ENCODE results near the gene HEXB. TPM values are rescaled to one million over a fixed set of nuclear protein-coding genes. Genes with fewer than 3 reads are reported as not detected.
A peak's percentile ranks its signal among the peaks of the same experiment; 100 is the strongest.

Gene HEXB
- total RNA-seq, 4 donors from 2014 or later, result 101 to 128 (median 113) TPM

DNA sequence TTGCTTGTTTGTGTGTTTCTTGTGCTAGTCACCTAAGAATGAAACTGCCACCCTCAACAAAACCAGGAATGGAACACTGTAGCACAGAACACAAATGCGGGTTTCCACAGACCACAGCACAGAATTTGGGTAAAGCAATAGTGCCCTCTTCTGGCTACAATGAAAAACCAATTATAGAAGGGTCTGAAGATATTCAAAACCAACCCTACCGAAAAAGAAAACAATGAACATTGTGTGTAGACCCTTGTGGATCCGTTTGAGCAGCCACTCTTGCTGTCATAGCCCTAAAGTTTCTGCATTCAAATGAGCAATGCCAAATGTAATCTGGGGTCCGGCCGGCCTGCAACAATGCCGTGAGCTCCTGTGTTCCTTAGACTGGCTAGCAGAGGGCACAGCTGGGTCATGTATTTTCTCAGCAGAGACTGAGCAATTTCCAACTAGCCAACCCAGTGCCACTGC lies 36.2 kb upstream of the HEXB start:
- Histone ChIP-seq H3K36me3 (no peaks in the 10 kb centered on the region), H3K4me3 (no peak overlapping the region), H3K27ac (replicated peaks in 1 of 4) (no peak overlapping the region), H3K9me3 (no peaks in the 10 kb centered on the region), H3K4me1 (peaks cover 0 to 9% (median 6%) of the 10 kb centered on the region in 4 donors), H3K27me3 (no peaks in the 10 kb centered on the region)
- intact Hi-C loops (cut with DNase I), result loop anchor here (2.0 kb wide), 1 partner anchor 744 kb away; no protein-coding TSS in a partner anchor
- no peak for DNase-seq (ENCODE audit: extremely low spot score)
- WGBS, result 24% methylated on average over 6 of the region's 6 CpGs
- TF ChIP-seq, protein P1, sequence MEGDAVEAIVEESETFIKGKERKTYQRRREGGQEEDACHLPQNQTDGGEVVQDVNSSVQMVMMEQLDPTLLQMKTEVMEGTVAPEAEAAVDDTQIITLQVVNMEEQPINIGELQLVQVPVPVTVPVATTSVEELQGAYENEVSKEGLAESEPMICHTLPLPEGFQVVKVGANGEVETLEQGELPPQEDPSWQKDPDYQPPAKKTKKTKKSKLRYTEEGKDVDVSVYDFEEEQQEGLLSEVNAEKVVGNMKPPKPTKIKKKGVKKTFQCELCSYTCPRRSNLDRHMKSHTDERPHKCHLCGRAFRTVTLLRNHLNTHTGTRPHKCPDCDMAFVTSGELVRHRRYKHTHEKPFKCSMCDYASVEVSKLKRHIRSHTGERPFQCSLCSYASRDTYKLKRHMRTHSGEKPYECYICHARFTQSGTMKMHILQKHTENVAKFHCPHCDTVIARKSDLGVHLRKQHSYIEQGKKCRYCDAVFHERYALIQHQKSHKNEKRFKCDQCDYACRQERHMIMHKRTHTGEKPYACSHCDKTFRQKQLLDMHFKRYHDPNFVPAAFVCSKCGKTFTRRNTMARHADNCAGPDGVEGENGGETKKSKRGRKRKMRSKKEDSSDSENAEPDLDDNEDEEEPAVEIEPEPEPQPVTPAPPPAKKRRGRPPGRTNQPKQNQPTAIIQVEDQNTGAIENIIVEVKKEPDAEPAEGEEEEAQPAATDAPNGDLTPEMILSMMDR (IDR thresholded peaks at IDR 0.05), result peak; percentile 70 to 75 (median 70)
- TF ChIP-seq POLR2AphosphoS5 (IDR thresholded peaks at IDR 0.05), result no peak

DNA sequence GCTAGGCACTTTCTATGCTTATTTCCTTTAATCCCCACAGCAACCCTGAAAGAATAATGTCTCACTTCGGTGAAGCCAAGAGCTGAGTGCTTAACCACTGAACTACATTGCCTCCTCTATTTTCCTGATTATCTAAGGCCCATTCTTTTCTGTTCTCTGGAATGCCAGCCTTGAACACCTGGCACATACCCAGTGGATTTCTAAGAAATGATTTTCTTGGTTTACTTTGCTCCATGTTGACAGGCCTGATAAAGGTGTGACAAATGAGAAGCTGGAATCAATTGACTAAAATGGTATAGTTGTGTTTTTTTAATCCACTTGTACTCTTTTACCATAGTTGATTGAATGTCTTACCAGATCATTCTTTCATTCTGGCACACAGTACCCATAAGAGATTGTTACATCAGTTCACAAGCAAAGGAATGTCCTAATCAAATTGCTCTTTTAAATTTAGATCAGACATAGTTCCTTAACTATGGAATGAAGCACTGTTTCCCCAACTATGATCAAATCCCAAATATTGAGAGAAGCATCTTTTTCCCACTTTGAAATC lies 35.5 kb upstream of the HEXB start:
- 53% methylated on average over 1 of the region's 1 CpG for WGBS
- Histone ChIP-seq H3K9me3 (no peaks in the 10 kb centered on the region), H3K36me3 (no peaks in the 10 kb centered on the region), H3K4me1 (peaks cover 0 to 9% (median 5%) of the 10 kb centered on the region in 4 donors), H3K27ac (replicated peaks in 1 of 4) (no peak overlapping the region), H3K27me3 (no peaks in the 10 kb centered on the region), H3K4me3 (no peak overlapping the region)
- TF ChIP-seq, protein P1 (IDR thresholded peaks at IDR 0.05), result no peak
- TF ChIP-seq POLR2A (IDR thresholded peaks at IDR 0.05; ENCODE audit: low read depth), result no peak
- TF ChIP-seq EP300 (IDR thresholded peaks at IDR 0.05), result no peak
- TF ChIP-seq POLR2AphosphoS5 (IDR thresholded peaks at IDR 0.05), result no peak
- no peak for DNase-seq (ENCODE audit: extremely low spot score)
- intact Hi-C loops (cut with DNase I), result loop anchor here (2.0 kb wide), 1 partner anchor 745 kb away; no protein-coding TSS in a partner anchor

DNA sequence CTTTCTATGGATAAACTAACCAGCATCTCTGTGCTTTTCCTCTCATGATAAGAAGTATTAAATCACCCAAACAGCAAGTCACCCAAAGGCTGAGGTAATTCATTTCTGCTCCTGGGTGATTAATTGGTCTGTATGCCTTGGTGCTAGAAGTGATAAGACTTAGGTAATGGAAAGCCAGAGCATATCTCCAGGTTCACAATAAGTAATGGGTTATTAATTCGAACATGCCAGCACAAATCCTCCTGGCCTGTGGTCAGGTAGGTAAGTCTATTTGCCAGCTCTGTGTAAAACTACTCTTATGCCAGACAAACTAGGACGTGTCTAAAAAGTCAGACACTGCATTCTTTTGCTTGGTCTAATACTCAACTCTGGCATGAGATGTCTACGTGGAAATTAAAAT lies 33.3 kb upstream of the HEXB start:
- Histone ChIP-seq H3K36me3 (no peaks in the 10 kb centered on the region), H3K9me3 (no peaks in the 10 kb centered on the region), H3K27me3 (no peaks in the 10 kb centered on the region), H3K4me3 (no peak overlapping the region), H3K27ac (replicated peaks in 1 of 4) (no peak overlapping the region), H3K4me1 (peaks cover 0 to 9% (median 5%) of the 10 kb centered on the region in 4 donors)
- DNase-seq (ENCODE audit: extremely low spot score), result peak; percentile 50
- intact Hi-C loops (cut with DNase I), result no loop called here
- WGBS, result 97% methylated on average over 3 of the region's 3 CpGs
- TF ChIP-seq EP300 (IDR thresholded peaks at IDR 0.05) (no peak), POLR2A (IDR thresholded peaks at IDR 0.05; ENCODE audit: low read depth) (no peak), POLR2AphosphoS5 (IDR thresholded peaks at IDR 0.05) (no peak)
- TF ChIP-seq, protein P1 (IDR thresholded peaks at IDR 0.05), result no peak

DNA sequence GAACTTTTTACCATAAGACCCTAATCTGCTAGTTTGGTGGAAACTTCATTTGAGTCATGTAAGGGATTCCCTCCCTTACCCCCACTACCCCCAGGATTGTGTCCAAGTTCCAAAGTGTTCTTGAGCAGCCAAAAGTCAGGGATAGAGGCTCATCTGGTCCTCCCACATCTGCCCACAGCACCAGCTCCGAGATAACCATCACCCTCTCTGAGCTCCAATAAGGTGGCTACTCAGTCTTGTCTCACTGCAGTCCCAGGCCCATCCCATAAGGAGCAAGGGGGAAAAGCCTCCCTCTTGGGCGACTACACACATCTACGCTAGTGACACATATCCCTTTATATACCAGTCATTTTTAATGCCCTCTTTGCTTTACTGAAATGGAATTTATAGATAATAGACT lies 32.5 kb upstream of the HEXB start:
- 90% methylated on average over 3 of the region's 3 CpGs for WGBS
- intact Hi-C loops (cut with DNase I), result no loop called here
- Histone ChIP-seq H3K36me3 (no peaks in the 10 kb centered on the region), H3K4me1 (peaks cover 0 to 9% (median 5%) of the 10 kb centered on the region in 4 donors), H3K4me3 (no peak overlapping the region), H3K27me3 (no peaks in the 10 kb centered on the region), H3K9me3 (no peaks in the 10 kb centered on the region), H3K27ac (replicated peaks in 1 of 4) (no peak overlapping the region)
- TF ChIP-seq EP300 (IDR thresholded peaks at IDR 0.05), result no peak
- no peak for TF ChIP-seq POLR2A (IDR thresholded peaks at IDR 0.05; ENCODE audit: low read depth)
- TF ChIP-seq, protein P1 (IDR thresholded peaks at IDR 0.05), result no peak
- no peak for TF ChIP-seq POLR2AphosphoS5 (IDR thresholded peaks at IDR 0.05)
- DNase-seq (ENCODE audit: extremely low spot score), result no peak

DNA sequence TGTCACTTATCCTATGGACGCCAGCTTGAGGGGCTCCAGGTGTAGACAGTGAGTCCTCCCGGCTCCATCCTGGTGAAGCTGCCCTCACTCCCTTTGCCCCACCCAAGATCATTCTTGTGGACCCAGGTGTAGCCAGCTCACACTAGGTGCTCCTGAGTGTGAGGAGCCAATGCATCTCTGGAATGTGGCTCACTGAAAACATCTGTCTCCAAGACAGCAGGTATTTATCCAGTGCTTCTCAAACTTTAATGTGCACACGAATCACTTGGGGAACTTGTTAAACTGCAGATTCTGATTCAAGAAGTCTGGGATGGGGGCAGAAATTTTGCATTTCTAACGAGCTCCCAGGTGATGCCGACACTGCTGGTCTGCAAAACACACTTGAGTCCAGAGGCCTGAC lies 31.0 kb upstream of the HEXB start:
- no peak overlapping the region for H3K4me3 ChIP-seq
- intact Hi-C loops (cut with DNase I), result no loop called here
- H3K9me3 ChIP-seq, result no peaks in the 10 kb centered on the region
- H3K36me3 ChIP-seq, result no peaks in the 10 kb centered on the region
- WGBS, result 91% methylated on average over 5 of the region's 5 CpGs
- peak; percentile 86 for DNase-seq (ENCODE audit: extremely low spot score)
- TF ChIP-seq, protein P1 (IDR thresholded peaks at IDR 0.05), result no peak
- TF ChIP-seq POLR2A (IDR thresholded peaks at IDR 0.05; ENCODE audit: low read depth), result no peak
- TF ChIP-seq POLR2AphosphoS5 (IDR thresholded peaks at IDR 0.05), result no peak
- TF ChIP-seq EP300 (IDR thresholded peaks at IDR 0.05), result no peak
- H3K27me3 ChIP-seq, result no peaks in the 10 kb centered on the region
- no peak overlapping the region for H3K27ac ChIP-seq (replicated peaks in 1 of 4)
- H3K4me1 ChIP-seq, result peaks cover 0 to 4% (median 3%) of the 10 kb centered on the region in 4 donors

Data from esophagus muscularis mucosa (tissue), 4 donors.